ENCODE data around the gene SLC36A3.
A peak's percentile ranks its signal among the peaks of the same experiment; 100 is the strongest.

GRCh38 chr5:151284392-151284967 is 19.1 kb downstream of the SLC36A3 start:
- TF ChIP-seq CTCF (IDR thresholded peaks at IDR 0.05; ENCODE audit: low read length) (peak; percentile 35), EZH2phosphoT487 (IDR thresholded peaks at IDR 0.05; ENCODE audit: low read length) (no peak)
